Measurements from ENCODE around the gene MGAT5. TPM values are rescaled to one million over a fixed set of nuclear protein-coding genes. Genes with fewer than 3 reads are reported as not detected.
"Not testable (repeated sequence)": the region's sequence is repeated elsewhere in the genome, so short reads cannot be mapped to it uniquely, and the experiment has no call there.

MGAT5 gene
- total RNA-seq, 4 donors from 2014 or later, result 10.3 to 53.2 (median 27.0) TPM

GRCh38 chr2:134468776-134469175 is 214.9 kb downstream of the MGAT5 start:
- no peaks in the 10 kb centered on the region for H3K36me3 ChIP-seq
- no peak overlapping the region for H3K4me3 ChIP-seq
- TF ChIP-seq POLR2A (IDR thresholded peaks at IDR 0.05) (no peak), CTCF (IDR thresholded peaks at IDR 0.05) (no peak)
- intact Hi-C loops (cut with DNase I; ENCODE audit: low total_unique reads), result no loop called here
- no peaks in the 10 kb centered on the region for H3K9me3 ChIP-seq
- H3K27me3 ChIP-seq, result no peaks in the 10 kb centered on the region
- no peak overlapping the region for H3K27ac ChIP-seq
- no peaks in the 10 kb centered on the region for H3K4me1 ChIP-seq
- no peak for DNase-seq

DNA sequence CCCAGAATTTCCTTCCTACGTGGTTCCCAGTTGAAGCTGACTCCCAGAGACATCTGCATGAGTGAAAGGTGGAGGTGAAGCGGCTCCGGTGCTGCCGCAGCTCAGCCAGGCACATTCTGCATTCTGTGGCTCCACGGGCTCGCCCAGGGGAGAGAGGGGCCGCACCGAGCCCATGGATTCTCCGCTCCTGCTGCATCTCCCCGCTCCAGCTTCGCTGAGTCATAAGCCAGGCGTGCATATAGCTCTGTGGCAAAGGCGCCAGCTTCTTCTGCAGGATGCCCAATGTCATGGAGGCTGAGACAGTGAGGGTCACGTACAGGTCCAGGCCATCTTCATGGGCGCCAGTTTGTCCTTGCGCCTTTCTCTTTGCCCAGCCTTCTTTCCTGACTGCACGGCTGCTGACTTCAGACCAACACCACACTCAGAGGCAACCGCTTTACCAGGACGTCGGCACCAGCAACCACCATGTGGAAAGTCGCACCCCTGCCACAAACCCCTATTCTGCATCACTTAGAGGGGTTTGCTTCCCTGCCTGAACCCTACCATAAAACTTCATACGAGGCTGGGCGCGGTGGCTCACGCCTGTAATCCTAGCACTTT is 215.7 kb downstream of the MGAT5 start:
- no peak overlapping the region for H3K27ac ChIP-seq
- no peaks in the 10 kb centered on the region for H3K36me3 ChIP-seq
- H3K4me3 ChIP-seq, result no peak overlapping the region
- TF ChIP-seq CTCF (IDR thresholded peaks at IDR 0.05) (no peak), POLR2A (IDR thresholded peaks at IDR 0.05) (no peak)
- no peak for DNase-seq
- H3K9me3 ChIP-seq, result no peaks in the 10 kb centered on the region
- intact Hi-C loops (cut with DNase I; ENCODE audit: low total_unique reads), result no loop called here
- no peaks in the 10 kb centered on the region for H3K27me3 ChIP-seq
- no peaks in the 10 kb centered on the region for H3K4me1 ChIP-seq

DNA sequence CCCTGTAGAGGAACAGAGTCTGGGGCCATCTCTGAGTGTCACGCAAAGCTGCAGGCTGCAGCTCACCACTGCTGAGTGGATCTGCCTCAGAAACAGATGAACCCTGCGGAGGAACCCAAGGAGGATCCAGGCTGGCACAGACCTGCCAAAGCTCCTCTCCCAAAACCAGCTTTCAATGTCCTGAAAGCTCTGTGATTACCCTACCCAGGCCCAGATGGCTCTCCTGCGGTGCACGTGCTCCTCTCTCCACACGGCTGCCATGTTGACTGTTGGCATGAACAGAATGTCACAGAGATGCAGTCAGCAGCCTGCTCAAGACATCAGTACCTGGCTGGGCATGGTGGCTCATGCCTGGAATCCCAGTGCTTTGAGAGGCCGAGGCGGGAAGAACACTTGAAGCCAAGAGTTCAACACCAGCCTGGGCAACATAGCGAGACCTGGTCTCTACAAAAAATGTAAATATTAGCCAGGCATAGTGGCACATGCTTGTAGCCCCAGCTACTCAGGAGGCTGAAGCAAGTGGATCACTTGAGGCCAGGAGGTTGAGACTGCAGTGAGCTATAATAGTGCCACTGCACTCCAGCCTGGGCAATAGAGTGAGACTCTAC is 216.8 kb downstream of the MGAT5 start:
- intact Hi-C loops (cut with DNase I; ENCODE audit: low total_unique reads), result no loop called here
- Histone ChIP-seq H3K4me3 (no peak overlapping the region), H3K27me3 (no peaks in the 10 kb centered on the region), H3K4me1 (no peaks in the 10 kb centered on the region), H3K9me3 (no peaks in the 10 kb centered on the region), H3K36me3 (no peaks in the 10 kb centered on the region), H3K27ac (no peak overlapping the region)
- TF ChIP-seq CTCF (IDR thresholded peaks at IDR 0.05) (no peak), POLR2A (IDR thresholded peaks at IDR 0.05) (no peak)
- DNase-seq, result no peak

GRCh38 chr2:134476982-134477381 is 223.1 kb downstream of the MGAT5 start:
- DNase-seq; H3K27ac ChIP-seq; intact Hi-C loops (cut with DNase I; ENCODE audit: low total_unique reads); H3K27me3 ChIP-seq; H3K36me3 ChIP-seq; H3K4me3 ChIP-seq; H3K4me1 ChIP-seq; H3K9me3 ChIP-seq: not testable (repeated sequence)

GRCh38 chr2:134479696-134480330 is 225.9 kb downstream of the MGAT5 start:
- Histone ChIP-seq H3K9me3 (no peaks in the 10 kb centered on the region), H3K27ac (no peak overlapping the region), H3K4me3 (no peak overlapping the region), H3K36me3 (no peaks in the 10 kb centered on the region), H3K4me1 (no peaks in the 10 kb centered on the region), H3K27me3 (no peaks in the 10 kb centered on the region)
- no peak for TF ChIP-seq POLR2A (IDR thresholded peaks at IDR 0.05)
- no peak for TF ChIP-seq CTCF (IDR thresholded peaks at IDR 0.05)
- intact Hi-C loops (cut with DNase I; ENCODE audit: low total_unique reads), result no loop called here
- no peak for DNase-seq

Data from uterus (tissue), 4 donors.